ENCODE results near the gene LAMA3. TPM values are rescaled to one million over a fixed set of nuclear protein-coding genes. Genes with fewer than 3 reads are reported as not detected.

Gene LAMA3
- total and polyA plus RNA-seq, 2 donors (not counting 3 experiments of a cell fraction or from before 2014, with no cell fraction given), result 2.6 to 12.3 TPM

- no peak for FAIRE-seq
- dilution Hi-C loops (cut with MboI; ENCODE audit: extremely low pct_ligation_motif_present, low sequenced_read_pairs) (no loop called here), intact Hi-C loops (cut with micrococcal nuclease) (no loop called here)
- H3K4me2 ChIP-seq (ENCODE audit: insufficient read depth, low read length), result no peak overlapping the region
- H4K20me1 ChIP-seq (replicated peaks; ENCODE audit: control insufficient read depth, extremely low read depth, insufficient read depth, low read length), result no peaks in the 10 kb centered on the region
- H3K27ac ChIP-seq (ENCODE audit: insufficient read depth, low read depth, low read length), result no peak overlapping the region
- H3K9ac ChIP-seq (replicated peaks; ENCODE audit: extremely low read depth, insufficient read depth, low read length), result no peak overlapping the region
- H3K36me3 ChIP-seq (ENCODE audit: control insufficient read depth in 2 of 2, extremely low read depth in 1 of 2, insufficient read depth in 2 of 2, low read length in 2 of 2), result no peaks in the 10 kb centered on the region
- H3K79me2 ChIP-seq (ENCODE audit: control insufficient read depth, insufficient read depth, low read length), result no peaks in the 10 kb centered on the region
- CTCF ChIA-PET, result interaction anchor here (0.6 kb wide), 1 partner anchor 35 kb away, joined by 3 read pairs; no protein-coding TSS in a partner anchor
- TF ChIP-seq POLR2A (IDR thresholded peaks at IDR 0.05; ENCODE audit: low read depth, low read length) (no peak), MYC (IDR thresholded peaks at IDR 0.05; ENCODE audit: low read depth, low read length) (no peak), GATA2 (IDR thresholded peaks at IDR 0.05; ENCODE audit: insufficient read depth, insufficient read length, low read depth, low read length) (no peak), CTCF (IDR thresholded peaks at IDR 0.05; ENCODE audit: extremely low read depth in 1 of 2, insufficient read depth in 1 of 2, low read depth in 1 of 2, low read length in 2 of 2) (no peak), FOS (IDR thresholded peaks at IDR 0.05; ENCODE audit: borderline replicate concordance, insufficient read depth, low read length) (no peak), POLR2AphosphoS5 (IDR thresholded peaks at IDR 0.05; ENCODE audit: insufficient read depth, low read depth, low read length) (no peak), EZH2 (IDR thresholded peaks at IDR 0.05; ENCODE audit: borderline replicate concordance, low read depth, low read length, severe bottlenecking) (no peak), JUN (IDR thresholded peaks at IDR 0.05; ENCODE audit: borderline replicate concordance, insufficient read depth, insufficient read length, low read depth) (no peak), MAX (IDR thresholded peaks at IDR 0.05; ENCODE audit: insufficient read depth, insufficient read length) (no peak)
- H2AFZ ChIP-seq (ENCODE audit: low read depth, low read length), result no peak overlapping the region
- no peak overlapping the region for H3K4me3 ChIP-seq (replicated peaks in 1 of 3; ENCODE audit: insufficient read depth in 1 of 3, low read depth in 1 of 3, low read length in 3 of 3)
- no peak for DNase-seq (ENCODE audit: low read depth, low spot score)
- POLR2A ChIA-PET, result no interaction called here
- no peaks in the 10 kb centered on the region for H3K4me1 ChIP-seq (ENCODE audit: control insufficient read depth, extremely low read depth, insufficient read depth, low read length)
- H3K9me1 ChIP-seq (replicated peaks; ENCODE audit: control insufficient read depth, extremely low read depth, insufficient read depth, low read length), result no peaks in the 10 kb centered on the region
- H3K27me3 ChIP-seq (ENCODE audit: control insufficient read depth in 2 of 2, insufficient read depth in 2 of 2, low read length in 2 of 2), result peaks cover 4 to 23% of the 10 kb centered on the region in 2 experiments
- no TSS peak for BruUV-seq (replicated peaks)
- H3K9me3 ChIP-seq (replicated peaks; ENCODE audit: control insufficient read depth, insufficient read depth, low read length), result no peaks in the 10 kb centered on the region
Observed at GRCh38 chr18:23986600-23987359, 297.5 kb downstream of the LAMA3 start.

All from endothelial cell of umbilical vein (primary cell).